HG03108 (cell line): ENCODE measurements around the gene CCDC15.
"Not testable (repeated sequence)": the region's sequence is repeated elsewhere in the genome, so short reads cannot be mapped to it uniquely, and the experiment has no call there.

Experiments
- ATAC-seq: cut with Tn5 transposase; IDR thresholded peaks from one replicate; pipeline ENCODE4 v1.9.1; 2021; ENCODE audit warnings: moderate library complexity; ENCODE audit not compliant: unreplicated experiment

CCDC15 gene

GRCh38 chr11:125080531-125080911, 126.5 kb downstream of the CCDC15 start:
- no peak for ATAC-seq

DNA sequence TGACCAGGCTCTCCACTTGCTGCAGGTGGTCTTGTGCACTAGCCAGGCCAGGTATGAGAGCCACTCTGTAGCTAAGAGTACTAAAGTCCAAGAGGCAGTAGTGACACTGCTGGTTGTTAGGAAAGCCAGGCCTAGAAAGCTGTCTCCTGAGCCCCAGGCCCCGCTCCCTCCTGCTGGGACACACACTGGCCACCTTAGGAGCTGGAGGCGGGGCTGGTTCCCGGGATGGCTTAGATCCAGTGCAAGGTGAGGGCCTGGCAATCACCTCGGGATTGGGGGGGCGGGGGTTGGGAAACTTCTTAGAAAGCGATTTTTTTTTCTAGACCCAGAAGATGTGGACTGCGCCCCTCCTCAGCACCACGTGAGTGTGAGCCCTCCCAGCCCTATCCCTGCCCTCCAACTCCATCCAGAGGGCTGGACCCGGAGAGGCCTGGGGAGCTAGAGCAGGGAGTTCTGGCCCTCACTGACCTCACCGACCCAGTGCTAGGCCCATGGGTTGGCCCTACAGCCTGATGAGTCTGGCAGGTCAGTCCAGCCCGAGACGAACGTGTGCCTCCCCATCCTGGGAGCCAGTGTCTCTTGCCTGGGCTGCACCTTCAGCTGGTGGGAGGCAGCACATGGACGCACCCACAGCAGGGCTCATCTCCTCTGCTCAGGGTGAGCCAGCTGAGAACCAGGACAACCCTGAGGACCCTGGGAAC, 127.2 kb downstream of the CCDC15 start:
- ATAC-seq: no peak

- no peak for ATAC-seq
Measured at GRCh38 chr11:125082040-125082439, 128.0 kb downstream of the CCDC15 start.

GRCh38 chr11:125082611-125083311, 128.8 kb downstream of the CCDC15 start:
- ATAC-seq: no peak

DNA sequence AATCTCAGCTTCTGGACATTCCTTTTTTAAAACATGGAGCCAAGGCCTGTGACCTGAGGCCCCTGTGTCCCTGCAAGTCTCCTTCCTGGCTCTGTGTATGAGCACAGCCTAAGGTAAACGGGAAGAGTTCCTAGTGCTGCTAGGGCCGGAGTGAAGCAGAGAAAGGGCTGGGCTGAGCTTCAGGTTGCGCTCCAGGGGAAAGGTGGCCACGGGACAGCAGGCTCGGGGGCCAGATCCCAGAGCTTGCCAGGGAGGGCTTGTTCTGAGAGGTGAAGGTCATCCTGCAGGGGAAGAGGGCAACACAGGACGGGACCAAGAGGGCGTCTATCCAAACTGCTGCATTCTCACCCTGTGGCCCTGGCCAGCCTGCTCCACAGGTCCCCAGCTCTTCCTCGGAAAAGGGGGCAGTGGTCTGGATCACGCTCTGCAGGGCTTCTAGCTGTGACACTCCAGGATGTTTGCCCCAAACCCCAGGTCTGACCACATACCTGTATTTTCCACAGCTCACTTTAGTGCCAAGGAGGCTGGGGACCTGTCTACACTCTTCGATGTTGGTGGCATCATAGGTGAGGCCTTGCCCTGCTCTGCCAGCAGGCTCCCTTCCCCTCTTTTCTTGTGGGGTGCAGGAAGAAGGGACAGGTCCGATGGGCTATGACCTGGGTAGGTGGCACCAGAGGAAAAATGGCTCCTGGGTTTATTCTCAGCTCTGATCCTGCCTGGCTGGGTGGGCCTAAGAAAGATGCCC, 129.5 kb downstream of the CCDC15 start:
- ATAC-seq: no peak

DNA sequence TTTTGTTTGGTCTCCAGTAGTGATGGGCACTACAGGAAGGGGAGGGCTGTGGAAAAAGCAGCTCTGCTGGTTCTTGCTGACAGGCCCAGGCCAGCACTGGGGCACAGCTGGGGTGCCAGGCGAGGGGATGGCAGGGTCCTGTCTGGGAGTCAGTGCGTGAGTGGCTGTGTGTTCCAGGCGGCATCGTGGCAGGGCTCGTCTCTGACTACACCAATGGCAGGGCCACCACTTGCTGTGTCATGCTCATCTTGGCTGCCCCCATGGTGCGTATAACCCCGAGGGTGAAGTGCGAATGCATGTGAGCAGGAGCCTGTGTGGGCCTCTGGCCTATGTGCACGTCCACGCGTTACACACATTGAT, 130.0 kb downstream of the CCDC15 start:
- no peak for ATAC-seq

DNA sequence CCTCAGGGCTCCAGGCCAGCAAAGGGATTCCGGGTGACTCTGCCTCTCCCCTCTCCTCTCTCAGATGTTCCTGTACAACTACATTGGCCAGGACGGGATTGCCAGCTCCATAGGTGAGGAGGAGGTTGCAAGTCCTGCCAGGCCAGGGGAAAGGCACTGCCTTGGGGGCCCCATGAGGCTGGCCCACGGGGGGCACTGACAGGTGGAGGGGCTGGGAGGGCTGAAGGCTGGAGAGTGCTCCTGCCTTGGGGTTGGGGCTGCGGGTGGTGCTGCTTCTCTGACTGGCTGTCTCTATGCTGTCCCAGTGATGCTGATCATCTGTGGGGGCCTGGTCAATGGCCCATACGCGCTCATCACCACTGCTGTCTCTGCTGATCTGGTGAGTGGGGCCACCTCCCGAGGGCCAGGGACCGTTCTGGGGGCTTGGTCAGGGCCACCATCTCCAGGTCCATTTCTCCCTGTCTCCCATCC, 130.8 kb downstream of the CCDC15 start:
- ATAC-seq: no peak

GRCh38 chr11:125085301-125086081, 131.5 kb downstream of the CCDC15 start:
- ATAC-seq: no peak

DNA sequence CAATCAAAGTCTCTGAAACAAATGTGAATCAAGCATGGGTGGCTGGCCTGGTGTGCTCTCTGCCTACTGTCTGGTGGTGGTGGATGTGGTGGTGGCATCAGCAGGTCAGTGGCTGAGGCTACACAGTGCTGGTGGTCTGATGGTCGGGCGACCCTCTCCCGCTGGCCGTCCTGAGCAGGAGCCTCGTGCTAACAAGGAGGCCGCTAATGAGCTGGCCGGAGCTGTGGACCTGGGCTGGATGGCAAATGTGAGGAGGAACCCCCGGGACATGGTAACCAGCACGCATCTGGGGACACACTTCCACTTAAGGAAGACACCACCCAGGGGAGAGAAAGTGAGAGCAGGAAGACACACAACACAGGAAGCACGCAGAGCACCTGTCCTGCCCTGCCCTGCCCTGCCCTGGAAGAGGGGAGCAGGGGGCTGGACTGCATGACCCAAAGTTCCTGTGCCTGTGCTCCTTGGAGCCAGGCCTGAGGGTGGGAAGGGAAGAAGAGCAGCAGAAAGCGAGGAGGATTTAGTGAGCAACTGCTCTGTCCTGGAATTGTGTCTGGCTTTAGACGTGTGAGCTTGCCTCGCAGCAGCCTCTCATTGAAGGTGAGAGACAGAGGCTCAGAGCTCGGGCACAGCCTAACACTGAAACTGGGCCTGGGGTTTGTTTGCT, 132.8 kb downstream of the CCDC15 start:
- no peak for ATAC-seq

DNA sequence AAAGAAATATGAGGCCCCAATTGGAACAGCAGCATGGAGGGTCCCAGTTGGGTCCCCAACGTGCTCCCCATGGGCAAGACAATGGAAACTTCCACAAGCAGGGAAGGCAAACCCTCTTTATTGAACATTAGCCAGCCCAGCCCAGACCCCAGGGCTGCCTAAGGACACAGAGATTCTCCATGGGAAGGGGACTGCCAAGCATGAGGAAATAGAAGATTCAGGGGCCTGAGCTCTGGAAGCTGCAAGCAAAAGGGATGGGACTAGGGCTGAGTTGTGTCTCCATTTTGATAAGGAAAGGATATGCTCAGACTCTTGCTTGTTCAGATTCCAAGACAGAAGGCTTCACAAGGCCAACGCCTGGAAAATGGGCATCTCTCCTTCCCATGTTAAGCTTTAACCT, 134.1 kb downstream of the CCDC15 start:
- no peak for ATAC-seq

DNA sequence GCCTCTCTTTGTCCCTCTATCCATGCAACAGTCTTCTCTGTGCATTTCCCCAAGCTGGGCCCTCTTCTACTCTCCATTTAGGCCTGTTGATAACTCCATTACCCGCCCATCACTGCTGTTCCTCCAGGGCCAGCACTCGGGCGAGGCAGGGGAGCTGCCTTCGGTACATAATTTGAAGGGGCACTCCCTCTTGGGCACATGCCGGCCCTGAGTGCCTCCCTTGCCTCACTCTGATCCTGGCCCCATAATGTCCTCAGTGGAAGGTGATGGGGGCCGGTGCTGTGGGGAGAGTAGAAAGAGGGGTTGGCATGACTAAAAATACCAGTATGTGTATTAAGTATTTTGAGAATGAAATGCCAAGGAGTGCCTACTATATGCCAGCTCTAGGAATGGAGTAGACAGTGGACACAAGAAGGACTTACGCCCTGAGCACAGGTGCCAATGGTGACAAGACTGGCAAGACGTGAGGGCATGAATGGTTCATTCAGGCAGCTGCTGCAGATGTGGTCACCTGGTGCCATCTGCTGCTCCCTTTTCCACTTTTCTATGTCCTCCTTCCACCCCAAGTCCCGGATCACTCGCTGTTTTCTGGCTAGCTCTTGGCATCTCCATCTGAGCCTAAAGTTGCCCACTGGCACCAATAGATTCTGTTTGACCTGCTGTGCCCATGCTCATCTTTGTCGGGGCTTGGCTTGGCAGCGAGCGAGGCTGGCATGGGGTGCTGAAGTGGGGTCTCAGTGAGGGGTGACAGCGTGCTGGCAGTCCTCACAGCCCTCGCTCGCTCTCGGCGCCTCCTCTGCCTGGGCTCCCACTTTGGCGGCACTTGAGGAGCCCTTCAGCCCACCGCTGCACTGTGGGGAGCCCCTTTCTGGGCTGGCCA, 134.8 kb downstream of the CCDC15 start:
- ATAC-seq: no peak

DNA sequence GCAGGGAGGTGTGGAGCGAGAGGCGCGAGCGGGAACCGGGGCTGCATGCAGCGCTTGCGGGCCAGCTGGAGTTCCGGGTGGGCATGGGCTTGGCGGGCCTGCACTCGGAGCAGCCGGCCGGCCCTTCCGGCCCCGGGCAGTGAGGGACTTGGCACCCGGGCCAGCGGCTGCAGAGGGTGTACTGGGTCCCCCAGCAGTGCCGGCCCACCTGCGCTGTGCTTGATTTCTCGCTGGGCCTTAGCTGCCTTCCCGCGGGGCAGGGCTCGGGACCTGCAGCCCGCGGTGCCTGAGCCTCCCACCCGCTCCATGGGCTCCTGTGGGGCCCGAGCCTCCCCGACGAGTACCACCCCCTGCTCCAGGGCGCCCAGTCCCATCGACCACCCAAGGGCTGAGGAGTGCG, 135.5 kb downstream of the CCDC15 start:
- ATAC-seq: not testable (repeated sequence)

DNA sequence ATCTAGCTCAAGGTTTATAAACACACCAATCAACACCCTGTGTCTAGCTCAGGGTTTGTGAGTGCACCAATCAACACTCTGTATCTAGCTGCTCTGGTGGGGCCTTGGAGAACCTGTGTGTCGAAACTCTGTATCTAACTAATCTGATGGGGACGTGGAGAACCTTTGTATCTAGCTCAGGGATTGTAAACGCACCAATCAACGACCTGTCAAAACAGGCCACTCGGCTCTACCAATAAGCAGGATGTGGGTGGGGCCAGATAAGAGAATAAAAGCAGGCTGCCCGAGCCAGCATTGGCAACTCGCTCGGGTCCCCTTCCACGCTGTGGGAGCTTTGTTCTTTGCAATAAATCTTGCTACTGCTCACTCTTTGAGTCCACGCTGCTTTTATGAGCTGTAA, 136.1 kb downstream of the CCDC15 start:
- ATAC-seq: not testable (repeated sequence)

DNA sequence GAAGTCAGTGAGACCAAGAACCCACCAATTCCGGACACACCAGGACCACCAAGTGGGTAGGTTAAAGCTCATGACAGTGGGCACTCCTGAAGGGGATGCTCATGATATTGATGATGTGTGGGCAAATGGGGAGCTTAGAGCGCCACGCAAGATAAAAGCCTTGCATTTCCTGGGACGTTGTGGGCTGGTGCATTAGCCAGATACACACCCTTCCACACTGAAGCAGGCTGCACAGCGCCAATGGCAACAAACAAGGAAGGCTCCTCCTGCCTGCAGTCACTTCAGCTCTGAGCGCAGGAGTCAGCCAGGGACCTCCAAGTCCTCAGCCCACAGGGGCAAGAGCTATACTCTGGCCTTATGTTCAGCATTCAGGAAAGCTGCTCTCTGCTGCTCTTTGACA, 136.8 kb downstream of the CCDC15 start:
- no peak for ATAC-seq
